Measurements from ENCODE around the gene SMG6.
"Not testable (repeated sequence)": the region's sequence is repeated elsewhere in the genome, so short reads cannot be mapped to it uniquely, and the experiment has no call there.

Gene SMG6

DNA sequence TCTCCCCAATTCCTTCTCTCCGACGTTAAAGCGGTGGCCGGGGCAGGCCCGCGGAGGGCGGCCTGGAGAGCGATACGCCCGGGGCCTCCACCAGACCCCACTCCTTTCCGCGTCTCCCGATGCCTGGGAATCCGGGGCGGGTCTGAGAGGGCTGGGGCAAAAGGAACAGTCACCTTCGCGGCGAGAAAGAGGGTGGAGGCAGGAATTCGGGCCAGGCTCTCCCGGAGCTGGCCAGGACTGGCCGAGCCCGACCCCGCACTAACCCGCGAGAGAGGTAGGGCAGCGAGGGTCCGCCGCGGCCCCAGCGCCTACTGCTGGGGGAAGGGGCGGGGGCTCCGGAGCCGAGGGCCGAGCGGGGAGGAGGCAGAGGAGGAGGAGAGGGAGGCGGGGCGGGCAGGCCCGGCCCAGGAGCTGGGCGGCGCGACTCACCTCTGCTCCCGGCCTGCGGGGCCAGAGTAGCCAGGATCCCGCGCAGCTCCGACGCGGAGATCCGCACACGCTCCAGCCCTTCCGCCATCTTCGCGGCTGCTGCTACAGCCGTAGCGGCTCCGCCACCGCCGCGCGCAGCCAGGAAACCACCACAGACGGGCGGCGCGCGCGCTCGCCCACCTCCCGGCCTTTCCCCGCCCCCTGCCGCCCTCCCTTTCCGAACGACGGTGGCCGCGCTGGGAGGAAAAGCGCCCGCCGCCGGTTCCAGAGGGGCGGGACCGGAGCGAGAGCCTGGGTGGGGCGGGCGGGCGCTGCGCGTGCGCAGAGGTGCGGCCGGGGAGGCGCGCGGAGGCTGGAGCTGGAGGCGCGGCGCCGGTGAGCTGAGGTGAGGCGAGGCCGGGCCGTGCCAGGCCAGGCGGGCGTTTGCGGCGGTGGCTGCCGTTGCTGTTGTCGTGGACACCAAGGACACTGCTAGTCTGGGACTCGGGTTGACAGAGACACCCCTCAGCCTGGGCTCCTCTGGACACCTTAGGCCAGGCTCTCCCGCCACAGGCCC is at the start of gene SMG6, which contains the start of gene SRR:
TSS of gene SMG6 (minus strand) at position 582 of the 985 bp plus-strand sequence. CDS start at position 517, 65 bp downstream.
TSS of gene SRR (plus strand) at position 747 of the 985 bp plus-strand sequence. CDS start 11,611 bp downstream, outside the sequence.
- peak; percentile 86 for DNase-seq (ENCODE audit: low spot score)

DNA sequence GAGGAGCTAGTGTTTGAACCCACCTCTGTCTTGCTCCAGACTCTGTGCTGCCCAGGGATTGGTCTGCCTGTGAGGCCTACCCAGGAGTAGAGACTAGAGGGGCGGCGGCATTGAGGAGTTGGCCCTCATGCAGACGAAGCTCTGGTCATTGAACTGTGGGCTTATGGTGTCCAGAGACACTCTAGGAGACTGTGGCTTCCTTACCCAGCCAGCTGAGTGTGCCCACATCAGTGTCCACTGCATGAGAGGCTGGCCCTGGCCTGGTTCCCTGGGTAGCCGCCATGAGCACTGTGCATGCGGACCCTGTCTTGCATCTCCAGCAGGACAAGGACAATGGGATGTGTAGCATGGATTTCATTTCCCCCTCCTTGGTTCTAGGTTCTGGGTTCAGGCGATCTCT is 47.7 kb upstream of the SMG6 start:
- DNase-seq (ENCODE audit: low spot score): no peak

DNA sequence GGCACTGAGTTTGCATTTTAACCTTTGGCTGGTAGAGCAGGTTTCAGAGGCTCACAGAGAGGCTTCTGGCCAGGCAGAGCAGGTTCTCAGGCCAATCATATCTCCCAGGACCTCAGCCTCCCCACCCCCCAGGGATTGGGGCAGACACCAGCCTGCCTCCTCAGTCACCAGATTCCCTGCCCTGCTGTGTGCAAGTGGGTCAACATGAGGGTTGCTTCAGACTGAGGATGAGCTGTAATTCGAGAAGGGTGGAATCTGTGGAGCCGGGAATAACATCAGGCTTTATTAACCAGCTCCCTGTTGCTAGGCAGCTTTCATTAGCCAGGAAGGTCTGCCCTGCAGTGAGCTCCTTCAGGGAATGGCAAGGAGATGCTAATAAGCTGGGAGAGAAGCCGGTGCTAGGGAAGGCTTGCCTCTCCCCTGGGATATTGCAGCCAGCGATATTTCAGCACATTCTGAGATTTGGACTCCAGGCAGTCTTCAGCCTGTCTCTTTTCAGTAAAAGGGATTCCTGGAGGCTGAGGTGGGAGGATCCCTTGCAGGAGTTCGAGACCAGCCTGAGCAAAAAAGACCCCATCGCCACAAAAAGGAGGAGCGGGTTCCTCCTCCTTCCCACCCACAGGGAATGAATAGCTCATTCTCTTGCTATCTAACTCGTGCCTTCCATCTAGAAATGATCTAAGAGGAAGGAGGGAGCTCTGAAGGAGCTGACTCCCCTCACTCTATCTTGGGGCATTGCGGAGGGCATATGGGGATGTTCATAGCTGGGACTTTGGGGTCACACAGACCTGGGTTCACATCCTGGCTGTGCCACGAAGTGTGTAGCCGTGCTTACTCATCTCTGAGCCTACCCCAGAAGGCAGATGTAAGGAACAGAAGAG is 44.5 kb upstream of the SMG6 start:
- peak; percentile 77 for DNase-seq (ENCODE audit: low spot score)

DNA sequence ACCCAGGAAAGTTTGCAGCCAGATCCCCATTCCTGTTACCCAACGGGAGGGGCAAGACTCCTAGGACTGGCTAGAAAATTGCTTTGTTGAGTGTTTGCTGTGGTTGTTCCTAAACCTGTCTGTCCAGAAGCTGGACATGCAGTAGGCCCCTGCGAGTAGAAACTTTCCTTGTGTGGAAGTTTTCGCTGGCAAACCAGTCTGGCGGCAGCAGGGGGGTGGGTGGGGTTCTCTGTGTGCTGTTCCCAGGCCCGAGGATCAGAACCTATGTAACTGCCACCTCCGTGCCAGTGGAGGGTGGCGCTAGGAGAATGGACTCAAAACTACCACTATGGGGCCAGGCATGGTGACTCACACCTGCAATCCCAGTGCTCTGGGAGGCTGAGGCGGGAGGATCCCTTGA is 42.9 kb upstream of the SMG6 start:
- DNase-seq (ENCODE audit: low spot score): no peak

DNA sequence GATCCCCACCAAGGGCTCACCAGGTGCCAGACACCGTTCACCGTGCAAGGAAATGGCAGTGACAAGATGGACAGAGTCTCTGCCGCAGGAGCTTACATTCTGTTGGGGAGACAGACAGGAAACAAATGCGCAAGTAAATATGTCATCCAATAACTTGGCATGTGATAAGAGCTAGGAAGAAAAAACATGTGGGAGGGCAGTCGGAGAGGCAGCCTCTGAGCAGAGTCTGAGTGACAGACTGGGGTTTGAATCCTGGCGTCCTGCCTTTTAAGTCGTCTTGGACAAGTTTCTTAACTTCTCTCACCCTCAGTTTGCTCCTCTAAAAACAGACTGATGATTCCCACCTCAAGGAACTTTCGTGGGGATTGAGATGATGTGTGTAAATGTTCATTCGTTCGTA is 40.9 kb upstream of the SMG6 start:
- DNase-seq (ENCODE audit: low spot score): no peak

DNA sequence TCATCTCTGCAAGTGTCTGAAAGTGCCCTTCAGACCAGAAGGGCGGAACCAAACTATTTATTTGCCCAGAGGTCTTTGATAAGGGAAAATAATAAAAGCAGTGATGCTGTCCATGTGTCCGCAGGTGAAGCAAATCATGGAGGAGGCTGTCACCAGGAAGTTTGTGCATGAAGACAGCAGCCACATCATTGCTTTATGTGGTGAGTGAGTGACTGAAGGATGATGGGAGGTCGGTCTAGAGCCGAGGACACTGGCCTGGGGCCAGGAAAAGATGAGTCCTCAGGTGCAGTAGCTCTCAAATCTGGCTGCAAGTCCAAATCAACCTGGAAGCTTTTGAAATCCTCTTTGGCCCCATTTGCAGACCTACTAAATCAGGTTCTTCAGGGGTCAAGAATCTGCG is 39.8 kb upstream of the SMG6 start:
- DNase-seq (ENCODE audit: low spot score): no peak

DNA sequence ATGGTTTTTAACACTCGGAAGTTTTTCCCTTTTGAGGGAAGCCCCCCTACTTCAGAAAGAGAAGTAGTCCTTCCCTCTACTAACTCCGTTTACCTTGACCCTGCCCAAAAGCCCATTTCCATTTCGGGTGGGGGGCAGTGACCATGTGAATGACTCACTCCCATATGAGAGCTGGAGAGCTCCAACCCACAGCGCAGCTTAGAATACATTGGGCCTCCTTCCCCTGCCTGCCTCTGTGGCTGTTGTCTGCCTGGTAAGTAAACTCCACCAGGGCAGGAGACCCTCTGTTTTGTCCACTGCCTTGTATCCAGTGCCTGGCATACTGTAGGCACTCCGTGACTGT is 34.7 kb upstream of the SMG6 start:
- DNase-seq (ENCODE audit: low spot score): no peak

DNA sequence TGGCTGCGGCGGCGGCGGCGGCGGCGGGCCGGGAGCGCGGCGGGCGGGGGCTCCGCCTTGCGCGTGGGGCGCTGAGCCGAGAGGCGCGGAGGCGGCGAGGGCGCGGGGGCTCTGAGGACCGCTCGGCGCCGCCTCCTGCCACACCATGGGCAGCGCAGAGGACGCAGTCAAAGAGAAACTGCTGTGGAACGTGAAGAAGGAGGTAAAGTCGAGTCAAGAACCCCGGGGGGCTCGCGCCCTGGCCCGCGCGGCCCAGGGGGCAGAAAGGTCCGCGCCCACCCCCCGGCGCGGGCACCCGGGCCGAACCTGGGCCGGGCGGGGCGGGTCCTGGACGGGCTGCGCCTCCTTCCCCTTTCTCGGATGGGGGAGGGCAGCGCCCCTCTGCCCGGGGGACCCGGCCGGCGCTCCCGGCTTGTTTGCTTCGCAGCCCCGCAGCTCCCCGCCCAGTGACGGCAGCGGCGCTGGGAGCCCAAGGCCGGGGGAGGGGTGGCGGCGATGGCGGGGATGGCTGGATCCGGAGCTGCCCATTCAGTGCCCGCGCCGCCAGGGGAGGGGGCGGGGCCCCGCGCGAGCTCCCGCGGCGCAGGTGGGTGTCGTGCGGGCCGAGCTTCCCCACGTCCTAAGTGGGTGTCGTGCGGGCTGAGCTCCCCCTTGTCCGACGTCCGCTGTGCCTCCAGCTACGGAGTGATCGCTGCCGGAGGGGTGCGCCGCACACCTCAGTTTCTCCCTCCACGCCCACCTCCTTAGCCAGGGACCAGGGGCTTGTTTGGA is 34.1 kb upstream of the SMG6 start:
- DNase-seq (ENCODE audit: low spot score): peak; percentile 49

DNA sequence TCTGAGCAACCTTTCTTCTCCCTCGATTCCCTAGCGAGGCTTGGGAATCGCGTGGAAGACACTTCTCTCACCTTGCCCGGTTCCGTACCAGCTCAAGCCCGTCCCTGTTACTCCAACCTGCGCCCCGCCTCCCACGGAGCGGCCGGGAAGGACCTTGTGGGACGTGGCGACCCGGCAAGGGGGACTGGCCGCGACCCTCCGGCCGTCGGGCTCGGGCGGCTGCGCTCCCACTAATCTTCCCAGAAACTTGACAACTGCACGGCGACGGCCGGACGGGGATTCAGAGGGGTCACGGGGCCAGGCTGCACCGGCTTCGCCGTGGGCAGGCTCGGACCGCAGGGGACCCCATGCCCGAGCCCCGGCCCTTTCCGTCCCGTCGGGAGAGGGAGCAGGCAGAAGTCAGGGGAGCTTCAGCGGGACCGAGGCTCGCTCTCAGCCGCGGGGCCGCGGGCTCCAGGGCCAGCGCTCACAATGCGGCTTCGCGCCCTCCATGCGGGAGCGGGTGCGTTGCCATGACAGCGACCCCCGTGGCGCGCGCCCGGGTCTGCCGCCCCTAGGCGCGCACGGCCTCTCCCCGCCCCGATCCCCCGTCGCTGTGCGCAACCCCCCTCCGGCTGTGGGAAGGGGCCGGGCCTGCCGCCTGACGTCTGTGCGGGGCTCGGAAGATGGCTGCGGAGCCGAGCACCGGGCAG is 33.4 kb upstream of the SMG6 start, which contains the start of gene SGSM2:
TSS of gene SGSM2 (plus strand) at position 650 of the 692 bp plus-strand sequence. CDS start 188 bp downstream, outside the sequence.
- DNase-seq (ENCODE audit: low spot score): peak; percentile 75

DNA sequence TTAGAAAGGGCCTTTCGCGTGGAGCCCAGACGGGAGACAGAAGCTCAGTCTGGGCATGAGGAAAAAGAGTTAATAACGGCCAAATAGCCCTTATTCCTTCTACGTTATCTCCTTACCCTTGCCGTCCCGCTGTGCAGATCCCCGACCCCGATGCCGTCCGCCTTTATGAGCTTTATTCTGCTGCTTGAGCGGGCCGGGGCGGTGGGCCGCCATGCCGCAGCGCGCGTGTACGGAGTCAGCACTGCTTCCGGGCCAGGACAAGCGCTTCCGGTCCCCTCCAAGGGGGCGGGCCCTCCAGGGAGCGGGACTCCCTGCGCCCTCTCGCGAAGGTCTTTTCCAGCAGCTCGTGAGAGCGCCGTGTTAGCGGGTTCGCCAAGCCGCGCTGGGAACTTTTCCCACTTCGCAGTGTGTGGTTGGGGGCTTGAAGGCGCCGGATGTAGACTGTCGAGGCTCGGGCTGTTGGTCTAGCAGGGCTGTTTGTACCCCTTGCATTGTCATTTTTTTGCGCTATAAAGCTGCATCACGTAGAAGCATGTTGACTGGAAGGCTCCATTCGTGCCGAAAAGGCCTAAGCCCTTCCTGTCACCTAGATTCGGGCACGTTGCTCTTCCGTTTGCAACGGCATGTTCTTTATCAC is 32.7 kb upstream of the SMG6 start, which contains the start of gene TSR1:
TSS of gene TSR1 (minus strand) at position 243 of the 637 bp plus-strand sequence. CDS start at position 213, 30 bp downstream.
- DNase-seq (ENCODE audit: low spot score): peak; percentile 95

DNA sequence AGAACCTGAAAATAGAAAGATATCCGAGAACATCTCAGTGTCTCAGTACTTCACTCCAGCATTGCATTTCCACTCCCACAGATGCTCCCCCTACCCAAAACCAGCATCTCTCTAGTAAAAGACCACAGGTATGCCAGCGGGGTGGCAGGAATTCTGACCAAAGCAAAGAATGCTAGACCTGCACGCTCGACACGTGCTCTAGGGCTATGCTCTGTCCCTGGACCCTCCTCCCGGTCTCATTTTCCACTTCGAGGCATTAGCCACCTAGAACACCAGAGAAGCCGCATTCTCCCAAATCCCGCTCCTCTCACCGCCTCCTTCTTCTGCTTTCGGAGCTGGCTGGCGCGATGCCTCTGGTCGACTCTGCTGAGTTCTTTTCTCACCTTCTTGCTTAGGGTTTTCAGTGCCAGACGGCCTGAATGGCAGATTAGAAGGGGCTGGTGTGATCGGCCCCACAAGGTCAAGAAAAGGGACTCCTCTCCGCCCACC is 32.2 kb upstream of the SMG6 start:
- DNase-seq (ENCODE audit: low spot score): no peak

DNA sequence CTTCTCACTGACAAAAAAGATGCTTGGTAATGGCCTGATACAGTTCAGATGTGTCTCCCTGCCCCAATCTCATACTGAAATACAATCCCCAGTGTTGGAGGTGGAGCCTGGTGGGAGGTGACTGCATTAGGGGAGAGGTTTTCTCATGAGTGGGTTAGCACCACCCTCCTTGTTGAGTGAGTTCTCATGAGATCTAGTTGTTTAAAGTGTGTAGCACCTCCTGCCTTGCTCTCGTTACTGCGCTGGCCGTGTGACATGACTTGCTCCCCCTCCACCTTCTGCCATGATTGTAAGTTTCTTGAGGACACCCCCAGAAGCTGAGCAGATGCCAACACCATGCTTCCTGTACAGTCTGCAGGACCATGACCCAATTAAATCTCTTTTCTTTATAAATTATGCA is 27.7 kb upstream of the SMG6 start:
- DNase-seq (ENCODE audit: low spot score): no peak

DNA sequence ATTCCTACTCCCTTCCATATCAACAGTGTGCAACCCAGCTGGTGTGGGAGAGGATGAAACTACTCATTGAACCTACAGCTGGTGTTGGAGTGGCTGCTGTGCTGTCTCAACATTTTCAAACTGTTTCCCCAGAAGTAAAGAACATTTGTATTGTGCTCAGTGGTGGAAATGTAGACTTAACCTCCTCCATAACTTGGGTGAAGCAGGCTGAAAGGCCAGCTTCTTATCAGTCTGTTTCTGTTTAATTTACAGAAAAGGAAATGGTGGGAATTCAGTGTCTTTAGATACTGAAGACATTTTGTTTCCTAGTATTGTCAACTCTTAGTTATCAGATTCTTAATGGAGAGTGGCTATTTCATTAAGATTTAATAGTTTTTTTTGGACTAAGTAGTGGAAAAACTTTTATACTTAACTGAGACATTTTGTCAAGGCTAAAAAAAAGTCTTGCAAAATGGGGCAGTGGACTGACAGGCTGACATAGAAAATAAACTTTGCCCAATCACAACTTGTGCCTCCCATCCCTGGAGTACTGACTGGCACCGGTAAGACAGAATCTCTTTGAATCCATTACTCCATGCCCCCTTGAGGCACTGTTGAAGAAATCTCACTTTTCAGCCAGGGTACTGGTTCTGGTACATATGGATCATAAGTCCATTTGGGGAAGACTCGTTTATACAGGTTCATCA is 20.2 kb upstream of the SMG6 start:
- no peak for DNase-seq (ENCODE audit: low spot score)

DNA sequence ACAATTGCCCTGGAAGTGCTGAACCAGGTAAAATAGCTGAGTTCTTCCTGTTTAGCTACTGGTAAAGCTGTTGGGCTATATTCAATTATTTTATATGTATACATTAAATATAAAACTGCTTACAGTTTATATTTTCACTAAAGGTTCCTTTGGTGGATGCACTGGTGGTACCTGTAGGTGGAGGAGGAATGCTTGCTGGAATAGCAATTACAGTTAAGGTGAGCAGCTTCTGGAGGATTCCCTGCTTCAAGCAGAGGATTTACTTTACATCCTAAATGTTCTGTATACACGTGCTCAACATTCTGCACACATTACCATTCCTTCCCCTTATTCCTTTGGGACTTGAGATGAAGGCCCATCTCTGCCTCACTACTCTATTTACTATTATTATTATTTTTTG is 17.8 kb upstream of the SMG6 start:
- DNase-seq (ENCODE audit: low spot score): no peak

DNA sequence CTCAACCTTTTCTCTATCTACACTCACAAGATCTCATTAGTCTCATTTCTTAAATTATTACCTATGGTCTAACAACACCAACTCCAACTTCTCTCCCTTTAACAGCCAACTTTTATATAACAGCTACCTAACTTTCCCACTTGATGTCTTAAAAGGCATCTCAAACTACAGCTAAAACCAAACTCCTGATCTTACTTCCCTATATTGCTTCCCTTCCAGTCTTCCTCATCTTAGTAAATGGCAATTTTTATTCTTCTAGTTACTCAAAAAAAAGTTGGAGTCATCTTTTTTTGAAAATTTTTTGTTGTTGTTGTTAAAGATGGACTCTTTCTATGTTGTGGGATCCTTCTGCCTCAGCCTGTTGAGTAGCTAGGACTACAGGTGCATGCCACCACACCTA is 15.5 kb upstream of the SMG6 start:
- no peak for DNase-seq (ENCODE audit: low spot score)

DNA sequence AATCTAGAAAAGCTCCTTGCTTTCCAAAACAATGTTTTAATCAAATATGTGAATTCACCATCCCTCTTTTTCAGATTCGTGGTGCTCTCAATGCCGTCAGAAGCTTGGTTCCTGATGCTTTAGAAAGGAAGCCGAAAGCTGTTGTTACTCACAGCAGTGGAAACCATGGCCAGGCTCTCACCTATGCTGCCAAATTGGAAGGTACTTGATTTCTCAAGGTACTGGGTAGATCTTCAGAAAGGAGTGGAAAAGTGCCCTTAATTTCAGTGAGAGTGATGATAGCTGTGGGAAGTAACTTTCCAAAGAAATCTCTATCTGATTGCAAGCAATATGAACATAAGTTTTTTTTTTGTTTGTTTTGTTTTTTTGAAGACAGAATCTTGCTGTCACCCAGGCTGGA is 14.2 kb upstream of the SMG6 start:
- no peak for DNase-seq (ENCODE audit: low spot score)

DNA sequence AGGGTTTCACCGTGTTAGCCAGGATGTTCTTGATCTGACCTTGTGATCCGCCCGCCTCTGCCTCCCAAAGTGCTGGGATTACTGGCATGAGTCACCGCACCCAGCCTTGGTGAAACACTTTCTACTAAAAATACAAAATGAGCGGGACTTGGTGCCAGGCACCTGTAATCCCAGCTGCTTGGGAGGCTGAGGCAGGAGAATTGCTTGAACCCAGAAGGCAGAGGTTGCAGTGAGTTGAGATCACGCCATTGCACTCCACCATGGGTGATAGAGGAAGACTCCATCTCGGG is 13.3 kb upstream of the SMG6 start:
- DNase-seq (ENCODE audit: low spot score): not testable (repeated sequence)

DNA sequence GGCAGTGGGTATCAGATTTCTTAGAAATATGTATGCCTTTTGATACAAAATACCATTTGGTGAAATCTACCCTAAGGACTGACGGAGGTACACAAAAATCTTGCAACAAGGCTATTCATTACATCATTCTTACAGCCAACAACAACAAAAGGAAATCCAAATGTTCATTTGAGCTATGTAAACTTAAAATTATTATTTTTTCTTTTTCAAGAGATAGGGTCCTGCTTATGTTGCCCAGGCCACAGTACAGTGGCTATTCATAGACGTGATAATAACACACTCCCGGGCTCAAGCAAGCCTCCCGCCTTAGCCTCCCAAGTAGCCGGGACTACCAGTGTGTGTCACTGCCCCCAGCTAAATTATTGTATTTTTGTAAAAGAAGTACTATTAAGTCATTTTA is 9.2 kb upstream of the SMG6 start:
- no peak for DNase-seq (ENCODE audit: low spot score)

DNA sequence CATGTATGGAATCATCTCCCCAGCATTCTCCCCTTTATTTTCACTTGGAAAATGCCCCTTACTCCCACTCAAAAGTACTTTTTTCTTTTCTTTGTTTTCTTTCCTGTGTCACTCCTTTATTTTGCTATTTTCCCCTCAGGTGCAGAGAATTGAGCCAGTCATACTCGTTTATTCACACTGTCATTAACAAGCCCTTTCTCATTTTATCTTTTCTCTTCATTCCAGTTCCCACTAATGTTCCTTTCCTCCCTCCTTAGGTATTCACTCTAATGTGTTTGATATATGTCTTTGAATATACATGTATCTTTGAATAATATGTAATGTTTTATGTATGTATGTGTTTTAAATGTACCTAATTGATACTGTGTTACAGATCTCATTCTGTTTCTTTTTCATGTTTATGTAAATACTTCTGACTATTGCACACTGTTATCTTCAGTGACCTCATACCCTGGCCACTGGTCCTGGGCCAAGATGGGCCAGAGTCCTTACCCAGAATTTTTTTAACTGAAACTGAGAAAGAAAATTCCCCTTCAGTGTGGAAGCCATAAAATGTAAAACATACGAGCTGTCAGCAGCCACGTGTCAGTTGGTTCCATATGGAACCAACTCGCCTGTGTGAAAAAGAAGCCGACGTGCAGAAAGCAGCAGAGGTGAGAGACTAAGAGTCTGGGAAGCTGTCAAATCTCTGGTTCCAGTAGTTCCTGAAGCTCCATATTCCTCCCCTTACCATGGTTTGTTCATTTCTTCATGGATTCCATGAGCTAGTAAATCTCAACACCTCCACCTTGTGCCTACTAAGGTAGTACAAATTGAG is 6.0 kb upstream of the SMG6 start:
- DNase-seq (ENCODE audit: low spot score): no peak
